NCI-H1048 (cell line): ENCODE results near the gene NEGR1.

ENCODE experiments used
- DNase-seq: peaks from one replicate; lab custom pipeline; 2025; lab: John Stamatoyannopoulos, UW

The NEGR1 gene

GRCh38 chr1:72117621-72118020 is 164.7 kb downstream of the NEGR1 start:
- no peak for DNase-seq

DNA sequence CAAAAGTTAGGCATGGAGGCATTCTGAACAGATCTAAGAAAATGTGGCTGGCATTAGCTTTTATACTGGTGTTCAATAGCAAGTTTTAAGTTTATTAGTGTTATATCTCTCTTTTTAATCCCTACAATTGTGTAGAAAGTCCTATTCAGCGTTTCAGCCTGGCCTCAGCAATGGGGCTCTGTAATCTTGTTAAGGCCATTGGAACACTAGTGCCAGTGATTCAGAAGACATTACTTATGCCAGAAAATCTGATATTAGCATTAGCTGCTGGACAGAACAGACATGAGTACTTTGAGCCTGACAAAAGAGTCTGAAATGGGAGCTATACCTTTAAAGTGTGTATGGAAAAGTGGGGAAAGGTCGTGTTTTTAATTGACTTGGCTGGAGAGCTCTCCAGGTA is 167.0 kb downstream of the NEGR1 start:
- DNase-seq = no peak

- DNase-seq = no peak
Measured at GRCh38 chr1:72111662-72112061, 170.7 kb downstream of the NEGR1 start.

DNA sequence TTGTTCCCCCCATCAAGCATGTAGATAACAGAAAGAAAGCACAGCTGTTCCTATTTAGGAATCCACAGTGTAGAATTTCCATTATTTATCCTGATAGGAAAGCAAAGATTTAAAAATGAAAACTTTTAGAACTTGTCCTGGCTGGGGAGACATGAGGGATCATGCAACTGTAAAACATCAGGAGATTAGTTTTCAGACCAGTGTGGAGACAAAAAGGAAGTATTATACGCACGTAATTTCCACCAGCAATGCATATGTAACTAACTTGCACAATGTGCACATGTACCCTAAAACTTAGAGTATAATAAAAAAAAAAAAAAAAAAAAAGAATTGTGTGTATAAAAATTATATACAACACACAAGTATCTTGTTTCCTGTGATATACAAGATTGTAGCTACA is 172.4 kb downstream of the NEGR1 start:
- DNase-seq = no peak

DNA sequence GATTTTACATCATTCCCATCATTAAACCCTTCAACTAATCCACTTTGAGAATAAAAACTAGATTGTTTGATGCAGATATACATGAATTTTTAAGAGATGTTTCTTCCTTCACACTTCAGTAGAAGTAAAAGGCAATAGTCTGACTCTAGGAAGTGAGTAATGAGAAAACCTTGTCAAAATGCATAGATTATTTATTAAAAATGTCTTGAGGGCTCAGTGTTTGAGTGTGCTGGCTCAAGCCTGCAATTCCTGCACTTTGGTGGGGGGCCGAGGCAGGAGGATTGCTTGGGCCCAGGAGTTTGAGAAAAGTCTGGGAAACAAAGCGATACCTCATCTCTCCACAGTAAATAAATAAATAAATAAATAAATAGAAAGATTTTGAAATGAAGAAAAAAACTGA is 177.1 kb downstream of the NEGR1 start:
- no peak for DNase-seq

- DNase-seq = no peak
Measured at GRCh38 chr1:72101840-72102632, 180.3 kb downstream of the NEGR1 start.

- no peak for DNase-seq
Measured at GRCh38 chr1:72100771-72101170, 181.6 kb downstream of the NEGR1 start.

GRCh38 chr1:72097851-72098570 is 184.3 kb downstream of the NEGR1 start:
- no peak for DNase-seq

- DNase-seq = no peak
Measured at GRCh38 chr1:72094209-72094608, 188.1 kb downstream of the NEGR1 start.

DNA sequence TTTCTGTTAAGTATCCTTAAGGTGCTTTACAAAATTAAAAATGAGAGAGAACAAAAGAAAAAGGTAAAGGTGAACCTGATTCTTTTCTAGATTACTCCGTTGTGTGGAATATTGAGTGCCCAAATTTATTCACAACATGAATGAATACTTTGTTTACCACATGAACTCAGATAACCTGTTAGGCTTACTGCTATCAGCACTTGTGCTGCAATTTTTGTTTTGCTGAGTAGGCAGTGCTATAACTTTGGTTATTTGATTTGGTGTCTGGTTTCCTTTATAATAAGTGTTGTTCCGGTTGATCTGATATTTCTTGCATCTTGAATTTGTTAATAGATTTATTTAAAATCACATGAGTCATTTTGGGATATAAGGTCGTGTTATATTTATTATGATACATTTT is 195.9 kb downstream of the NEGR1 start:
- DNase-seq = no peak

- no peak for DNase-seq
Measured at GRCh38 chr1:72075425-72075824, 206.9 kb downstream of the NEGR1 start.

DNA sequence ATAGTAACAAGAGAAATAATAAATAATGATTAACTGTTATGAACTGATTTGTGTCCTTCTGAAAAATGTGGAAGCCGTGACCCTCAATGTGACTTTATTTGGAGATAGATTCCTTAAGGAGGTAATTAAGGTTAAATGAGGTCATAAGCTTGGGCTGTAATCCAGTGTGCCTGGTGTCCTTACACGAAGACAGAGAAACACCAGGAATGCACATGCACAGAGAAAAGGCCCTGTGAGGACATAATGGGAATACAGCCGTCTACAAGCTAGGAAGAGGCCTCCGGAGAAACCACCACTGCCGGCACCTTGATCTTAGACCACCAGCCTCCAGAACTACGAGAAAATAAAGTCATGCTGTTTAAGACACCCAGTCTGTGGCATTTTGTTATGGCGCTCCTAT is 215.9 kb downstream of the NEGR1 start:
- DNase-seq = no peak

GRCh38 chr1:72064196-72065075 is 217.9 kb downstream of the NEGR1 start:
- no peak for DNase-seq

- DNase-seq = no peak
Measured at GRCh38 chr1:72063364-72064044, 218.8 kb downstream of the NEGR1 start.

GRCh38 chr1:72062584-72062983 is 219.8 kb downstream of the NEGR1 start:
- no peak for DNase-seq

- no peak for DNase-seq
Measured at GRCh38 chr1:72060466-72061245, 221.7 kb downstream of the NEGR1 start.

DNA sequence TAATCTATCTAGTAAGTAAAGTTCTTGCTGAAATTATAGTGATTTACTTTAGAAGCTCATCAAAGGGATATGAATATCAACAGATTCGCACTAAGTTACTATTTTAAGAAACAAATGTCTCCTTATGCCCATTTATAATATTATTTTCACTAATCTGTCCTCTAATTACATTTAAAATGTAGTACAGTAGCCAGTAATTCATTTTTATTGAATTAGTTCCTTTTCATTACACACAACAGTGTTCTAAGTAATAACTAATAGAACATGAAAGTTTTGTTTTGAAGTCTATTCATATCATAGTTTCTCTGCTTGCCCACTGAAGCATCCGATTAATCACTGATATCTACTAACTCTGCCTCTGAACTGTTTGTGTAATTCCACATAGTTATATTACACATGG is 225.8 kb downstream of the NEGR1 start:
- no peak for DNase-seq

- DNase-seq = no peak
Measured at GRCh38 chr1:72051538-72051937, 230.8 kb downstream of the NEGR1 start.

DNA sequence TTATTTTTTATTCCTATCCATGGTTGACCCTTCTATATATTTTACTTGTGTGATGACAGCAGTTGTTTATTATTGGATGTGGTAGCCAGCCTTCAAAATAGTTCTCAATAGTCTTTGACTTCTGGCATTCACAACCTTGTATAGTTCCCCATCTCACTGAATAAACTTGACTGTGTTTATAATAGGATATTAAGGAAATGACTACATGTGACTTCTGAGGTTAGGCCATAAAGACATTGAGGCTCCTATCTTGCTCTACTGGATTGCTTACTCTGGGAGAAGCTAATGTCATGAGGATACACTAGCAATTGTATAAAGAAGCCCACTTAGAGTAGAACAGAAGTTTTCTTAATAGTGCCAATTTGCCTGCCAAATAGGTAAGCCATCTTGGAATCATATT is 231.8 kb downstream of the NEGR1 start:
- DNase-seq = no peak

GRCh38 chr1:72037745-72038343 is 244.5 kb downstream of the NEGR1 start:
- no peak for DNase-seq

- no peak for DNase-seq
Measured at GRCh38 chr1:72034827-72035226, 247.5 kb downstream of the NEGR1 start.
